PC-9 (cell line): ENCODE results near the gene DDOST. TPM values are rescaled to one million over a fixed set of nuclear protein-coding genes. Genes with fewer than 3 reads are reported as not detected.

ENCODE experiments used
- BruUV-seq: library from RNA; stranded (reverse); fragments of 400-500 nt; replicated peaks from 2 replicates; lab custom pipeline; 2021; lab: Mats Ljungman, UMichigan
- CTCF ChIA-PET: fragments of 300-600 bp; sonication (Branson Sonifier 250); formaldehyde crosslinking; loops from one replicate; lab custom pipeline; 2022; ENCODE audit warnings: antibody characterized with exemption; lab: Charles Lee
- POLR2A ChIA-PET: fragments of 300-600 bp; sonication (Branson Sonifier 250); formaldehyde crosslinking; loops from one replicate; lab custom pipeline; 2022; ENCODE audit warnings: antibody characterized with exemption; ENCODE audit not compliant: unreplicated experiment; lab: Charles Lee
- DNase-seq, 2 experiments: peaks; one replicate each; pipeline versions ENCODE4 v3.0.0 to v3.0.0-alpha.2; 2015 to 2022; ENCODE audit warnings: mixed read lengths in 1 of 2
- H2AFZ ChIP-seq: fragments of 200-600 bp; sonication (generic); 2 replicates; pipeline ENCODE4 v1.8.1; 2017; ENCODE audit warnings: antibody characterized with exemption
- H3F3A ChIP-seq: fragments of 200-600 bp; sonication (generic); 2 replicates; pipeline ENCODE4 v1.8.1; 2017; ENCODE audit warnings: antibody characterized with exemption, mild to moderate bottlenecking, low read depth; ENCODE audit not compliant: insufficient read depth
- H3K27ac ChIP-seq: fragments of 200-600 bp; sonication (generic); 2 replicates; pipeline ENCODE4 v1.6.1; 2016; ENCODE audit warnings: mixed run types
- H3K27me3 ChIP-seq: fragments of 200-600 bp; sonication (generic); 2 replicates; pipeline ENCODE4 v1.6.1; 2016; ENCODE audit warnings: low read depth, mixed run types; ENCODE audit not compliant: insufficient read depth
- H3K36me3 ChIP-seq: fragments of 200-600 bp; sonication (generic); 2 replicates; pipeline ENCODE4 v1.6.1; 2016; ENCODE audit warnings: low read depth, mixed run types
- H3K4me1 ChIP-seq: fragments of 200-600 bp; sonication (generic); replicated peaks from 2 replicates; pipeline ENCODE4 v1.6.1; 2016; ENCODE audit warnings: mixed run types; ENCODE audit not compliant: insufficient read depth
- H3K4me2 ChIP-seq: fragments of 200-600 bp; sonication (generic); 2 replicates; pipeline ENCODE4 v1.6.1; 2017; ENCODE audit warnings: mixed run types
- H3K4me3 ChIP-seq: fragments of 200-600 bp; sonication (generic); 2 replicates; pipeline ENCODE4 v1.6.1; 2016; ENCODE audit warnings: mixed run types
- H3K79me2 ChIP-seq: fragments of 200-600 bp; sonication (generic); 2 replicates; pipeline ENCODE4 v1.6.1; 2017; ENCODE audit warnings: low read depth, mixed run types
- H3K9me2 ChIP-seq: fragments of 200-600 bp; sonication (generic); 2 replicates; pipeline ENCODE4 v1.8.1; 2017; ENCODE audit warnings: mild to moderate bottlenecking; ENCODE audit not compliant: insufficient read depth
- H3K9me3 ChIP-seq: fragments of 200-600 bp; sonication (generic); 2 replicates; pipeline ENCODE4 v1.8.1; 2016; ENCODE audit warnings: low read depth; ENCODE audit not compliant: insufficient read depth
- H4K20me1 ChIP-seq: fragments of 200-600 bp; sonication (generic); 2 replicates; pipeline ENCODE4 v1.8.1; 2017; ENCODE audit not compliant: insufficient read depth
- EZH2 ChIP-seq: fragments of 200-600 bp; sonication (generic); IDR thresholded peaks from 2 replicates; pipeline ENCODE4 v1.8.0; 2017; ENCODE audit warnings: antibody characterized with exemption, low read depth
- intact Hi-C: fragments of 100-400 bp; cut with micrococcal nuclease; formaldehyde crosslinking; loops from one replicate; pipeline ENCODE4 v1.10.0; 2022; ENCODE audit not compliant: unreplicated experiment
- total RNA-seq: library from RNA; stranded (reverse); gene quantifications from 2 replicates; pipeline ENCODE4 v1.2.3, GENCODE V29; 2021
- TF ChIP-seq, protein P1 (sequence below): fragments of 200-600 bp; sonication (generic); conservative IDR thresholded peaks from 2 replicates; pipeline ENCODE4 v1.6.1; 2017; ENCODE audit warnings: mixed run types, antibody characterized with exemption, mild to moderate bottlenecking, moderate library complexity

Gene DDOST
- total RNA-seq, 1 experiment from 2014 or later, result 251 TPM

DNA sequence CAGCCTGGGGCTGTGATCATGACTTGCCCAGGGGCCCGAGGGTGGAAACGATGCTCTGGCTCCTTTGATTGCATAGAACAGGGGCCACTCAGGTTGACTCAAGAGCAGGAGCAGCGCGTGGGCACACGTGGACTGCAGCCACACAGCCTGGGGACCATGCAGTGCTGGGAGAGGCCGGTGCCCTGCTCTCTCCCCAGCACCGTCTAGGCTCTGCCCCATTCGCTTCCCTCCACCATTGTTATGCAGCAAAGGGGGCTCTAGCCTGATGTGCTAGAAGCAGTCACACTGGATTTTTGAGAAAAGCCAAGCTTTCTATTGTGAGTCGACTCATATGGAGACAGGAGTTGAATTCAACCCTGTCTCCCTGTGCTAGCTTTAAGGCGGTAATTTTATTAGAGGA lies 19.2 kb downstream of the DDOST start:
- Histone ChIP-seq H3K36me3 (no peaks in the 10 kb centered on the region), H3K9me2 (no peaks in the 10 kb centered on the region), H2AFZ (no peak overlapping the region), H4K20me1 (no peaks in the 10 kb centered on the region), H3K4me3 (no peak overlapping the region), H3K4me1 (no peaks in the 10 kb centered on the region), H3F3A (no peaks in the 10 kb centered on the region), H3K9me3 (no peaks in the 10 kb centered on the region), H3K27me3 (no peaks in the 10 kb centered on the region), H3K4me2 (no peak overlapping the region), H3K27ac (no peak overlapping the region), H3K79me2 (no peaks in the 10 kb centered on the region)
- no peak for DNase-seq
- ChIA-PET POLR2A (no interaction called here), CTCF (no interaction called here)
- TF ChIP-seq, protein P1, sequence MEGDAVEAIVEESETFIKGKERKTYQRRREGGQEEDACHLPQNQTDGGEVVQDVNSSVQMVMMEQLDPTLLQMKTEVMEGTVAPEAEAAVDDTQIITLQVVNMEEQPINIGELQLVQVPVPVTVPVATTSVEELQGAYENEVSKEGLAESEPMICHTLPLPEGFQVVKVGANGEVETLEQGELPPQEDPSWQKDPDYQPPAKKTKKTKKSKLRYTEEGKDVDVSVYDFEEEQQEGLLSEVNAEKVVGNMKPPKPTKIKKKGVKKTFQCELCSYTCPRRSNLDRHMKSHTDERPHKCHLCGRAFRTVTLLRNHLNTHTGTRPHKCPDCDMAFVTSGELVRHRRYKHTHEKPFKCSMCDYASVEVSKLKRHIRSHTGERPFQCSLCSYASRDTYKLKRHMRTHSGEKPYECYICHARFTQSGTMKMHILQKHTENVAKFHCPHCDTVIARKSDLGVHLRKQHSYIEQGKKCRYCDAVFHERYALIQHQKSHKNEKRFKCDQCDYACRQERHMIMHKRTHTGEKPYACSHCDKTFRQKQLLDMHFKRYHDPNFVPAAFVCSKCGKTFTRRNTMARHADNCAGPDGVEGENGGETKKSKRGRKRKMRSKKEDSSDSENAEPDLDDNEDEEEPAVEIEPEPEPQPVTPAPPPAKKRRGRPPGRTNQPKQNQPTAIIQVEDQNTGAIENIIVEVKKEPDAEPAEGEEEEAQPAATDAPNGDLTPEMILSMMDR, result no peak
- TF ChIP-seq EZH2, result no peak
- BruUV-seq, result no TSS peak
- intact Hi-C loops, result no loop called here

- intact Hi-C loops, result loop anchor here (1.0 kb wide), 1 partner anchor 118 kb away; no protein-coding TSS in a partner anchor
- no peak overlapping the region for H3K27ac ChIP-seq
- peak in 1 of 2 experiments; percentile 46 for DNase-seq
- no peaks in the 10 kb centered on the region for H3K79me2 ChIP-seq
- POLR2A ChIA-PET, result no interaction called here
- no peaks in the 10 kb centered on the region for H3K27me3 ChIP-seq
- no peaks in the 10 kb centered on the region for H3F3A ChIP-seq
- no peaks in the 10 kb centered on the region for H3K9me2 ChIP-seq
- H3K9me3 ChIP-seq, result no peaks in the 10 kb centered on the region
- no TSS peak for BruUV-seq
- H4K20me1 ChIP-seq, result no peaks in the 10 kb centered on the region
- TF ChIP-seq EZH2, result no peak
- TF ChIP-seq, protein P1, result peak; percentile 82
- no peak overlapping the region for H2AFZ ChIP-seq
- H3K4me3 ChIP-seq, result no peak overlapping the region
- CTCF ChIA-PET, result interaction anchor here (1.1 kb wide), 1 partner anchor 117 kb away, joined by 3 read pairs; no protein-coding TSS in a partner anchor
- no peaks in the 10 kb centered on the region; the same call in 1 of the 2 replicates for H3K4me1 ChIP-seq
- no peak overlapping the region for H3K4me2 ChIP-seq
- H3K36me3 ChIP-seq, result no peaks in the 10 kb centered on the region
Measured at GRCh38 chr1:20640183-20640597, 21.0 kb downstream of the DDOST start.

- TF ChIP-seq, protein P1, result no peak
- TF ChIP-seq EZH2, result no peak
- Histone ChIP-seq H2AFZ (no peak overlapping the region), H3K27ac (no peak overlapping the region), H3K4me2 (no peak overlapping the region), H3K27me3 (no peaks in the 10 kb centered on the region), H3K79me2 (no peaks in the 10 kb centered on the region), H3K4me3 (no peak overlapping the region), H3K9me2 (no peaks in the 10 kb centered on the region), H4K20me1 (no peaks in the 10 kb centered on the region), H3K9me3 (no peaks in the 10 kb centered on the region), H3K4me1 (peaks cover 19% of the 10 kb centered on the region), H3F3A (0 out of 2 replicates have a peak, but pooled peaks cover 10% of the 10 kb centered on the region), H3K36me3 (no peaks in the 10 kb centered on the region)
- intact Hi-C loops, result loop anchor here (10.0 kb wide), 1 partner anchor 712 kb away; the partner anchor contains the start of gene PLA2G2E
- ChIA-PET POLR2A (no interaction called here), CTCF (interaction anchor here (0.7 kb wide), 1 partner anchor 256 kb away, joined by 6 read pairs; no protein-coding TSS in a partner anchor)
- no TSS peak for BruUV-seq
- no peak for DNase-seq
Measured at GRCh38 chr1:20636785-20637347, 24.3 kb downstream of the DDOST start.
